ENCODE results near the gene TLE3.
A peak's percentile ranks its signal among the peaks of the same experiment; 100 is the strongest.
"Not testable (repeated sequence)": the region's sequence is repeated elsewhere in the genome, so short reads cannot be mapped to it uniquely, and the experiment has no call there.

Gene TLE3

GRCh38 chr15:70116317-70116716 is 18.6 kb upstream of the TLE3 start:
- DNase-seq (ENCODE audit: insufficient read length, low spot score) (no peak), FAIRE-seq (no peak)
- no peak for TF ChIP-seq POLR2A (IDR thresholded peaks at IDR 0.05; ENCODE audit: low read depth, low read length)

- FAIRE-seq = no peak
- no peak for DNase-seq (ENCODE audit: insufficient read length, low spot score)
- TF ChIP-seq POLR2A (IDR thresholded peaks at IDR 0.05; ENCODE audit: low read depth, low read length) = no peak
These were observed 16.5 kb upstream of the TLE3 start for GRCh38 chr15:70114221-70114620.

- no peak for FAIRE-seq
- no peak for TF ChIP-seq POLR2A (IDR thresholded peaks at IDR 0.05; ENCODE audit: low read depth, low read length)
- no peak for DNase-seq (ENCODE audit: insufficient read length, low spot score)
These were observed 15.6 kb upstream of the TLE3 start for GRCh38 chr15:70113304-70113700.

DNA sequence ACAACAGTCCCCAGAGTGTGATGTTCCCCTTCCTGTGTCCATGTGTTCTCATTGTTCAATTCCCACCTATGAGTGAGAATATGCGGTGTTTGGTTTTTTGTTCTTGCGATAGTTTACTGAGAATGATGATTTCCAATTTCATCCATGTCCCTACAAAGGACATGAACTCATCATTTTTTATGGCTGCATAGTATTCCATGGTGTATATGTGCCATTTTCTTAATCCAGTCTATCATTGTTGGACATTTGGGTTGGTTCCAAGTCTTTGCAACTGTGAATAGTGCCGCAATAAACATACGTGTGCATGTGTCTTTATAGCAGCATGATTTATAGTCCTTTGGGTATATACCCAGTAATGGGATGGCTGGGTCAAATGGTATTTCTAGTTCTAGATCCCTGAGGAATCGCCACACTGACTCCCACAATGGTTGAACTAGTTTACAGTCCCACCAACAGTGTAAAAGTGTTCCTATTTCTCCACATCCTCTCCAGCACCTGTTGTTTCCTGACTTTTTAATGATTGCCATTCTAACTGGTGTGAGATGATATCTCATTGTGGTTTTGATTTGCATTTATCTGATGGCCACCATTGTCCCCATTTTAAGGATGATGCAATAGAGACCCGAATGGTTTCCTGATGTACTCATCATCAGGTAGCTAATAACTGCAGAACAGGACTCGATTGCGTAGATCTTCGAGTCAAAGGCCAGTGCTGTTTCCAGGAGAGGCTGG is 15.0 kb upstream of the TLE3 start:
- not testable (repeated sequence) for DNase-seq (ENCODE audit: insufficient read length, low spot score); FAIRE-seq

- TF ChIP-seq POLR2A (IDR thresholded peaks at IDR 0.05; ENCODE audit: low read depth, low read length) = no peak
- FAIRE-seq (no peak), DNase-seq (ENCODE audit: insufficient read length, low spot score) (no peak)
These were observed 14.3 kb upstream of the TLE3 start for GRCh38 chr15:70112074-70112395.

DNA sequence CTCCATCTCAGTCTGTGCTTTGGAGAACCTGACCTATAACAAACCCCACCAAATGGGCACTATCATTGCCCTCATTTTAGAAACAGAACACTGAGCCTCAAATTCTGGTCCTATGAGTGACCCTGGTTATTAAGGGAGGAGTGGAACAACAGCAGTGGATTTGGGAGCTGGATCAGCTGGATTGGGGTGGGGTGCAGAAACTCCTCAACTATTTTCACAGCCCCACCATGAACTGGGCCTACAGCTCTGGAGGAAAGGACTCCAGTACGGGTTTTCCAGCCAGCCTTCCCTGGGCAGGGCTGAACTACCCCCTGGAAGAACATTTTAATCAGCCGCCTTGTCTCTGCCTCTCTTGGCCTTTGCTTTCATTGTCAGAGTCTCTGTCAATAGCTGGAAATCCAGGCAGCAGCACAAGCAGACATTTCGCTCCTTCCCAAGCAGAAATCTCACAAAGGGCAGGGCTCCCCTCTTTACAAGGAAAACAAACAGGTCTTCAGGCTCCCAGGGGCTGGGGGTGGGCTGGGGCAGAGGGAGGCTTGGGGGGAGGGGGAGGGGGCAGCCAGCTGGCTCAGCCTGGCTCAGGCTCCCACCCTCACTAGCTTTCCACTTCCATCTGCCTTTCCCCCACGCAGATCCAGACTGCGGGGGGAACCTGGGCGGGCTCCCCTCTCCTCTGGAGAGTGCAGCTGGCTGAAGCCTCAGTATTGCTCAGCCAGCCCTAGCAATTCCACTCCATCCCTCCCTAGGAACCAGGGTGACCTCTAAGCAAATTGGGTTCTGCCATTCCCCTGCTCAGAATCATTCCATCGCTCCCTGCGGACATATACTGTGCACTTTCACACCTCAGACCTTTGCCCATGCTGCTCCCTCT is 13.7 kb upstream of the TLE3 start:
- FAIRE-seq = no peak

GRCh38 chr15:70109978-70110377 is 12.3 kb upstream of the TLE3 start:
- TF ChIP-seq POLR2A (IDR thresholded peaks at IDR 0.05; ENCODE audit: low read depth, low read length) = no peak
- DNase-seq (ENCODE audit: insufficient read length, low spot score) = no peak
- FAIRE-seq = no peak

More for the DNA sequence above, 13.7 kb upstream of the TLE3 start:
- DNase-seq (ENCODE audit: insufficient read length, low spot score) = no peak
- TF ChIP-seq POLR2A (IDR thresholded peaks at IDR 0.05; ENCODE audit: low read depth, low read length) = no peak

- TF ChIP-seq POLR2A (IDR thresholded peaks at IDR 0.05; ENCODE audit: low read depth, low read length) = no peak
- no peak for FAIRE-seq
- DNase-seq (ENCODE audit: insufficient read length, low spot score) = no peak
These were observed 11.8 kb upstream of the TLE3 start for GRCh38 chr15:70109531-70109930.

- DNase-seq (ENCODE audit: insufficient read length, low spot score) = no peak
These were observed 6.3 kb upstream of the TLE3 start for GRCh38 chr15:70103880-70104626.

DNA sequence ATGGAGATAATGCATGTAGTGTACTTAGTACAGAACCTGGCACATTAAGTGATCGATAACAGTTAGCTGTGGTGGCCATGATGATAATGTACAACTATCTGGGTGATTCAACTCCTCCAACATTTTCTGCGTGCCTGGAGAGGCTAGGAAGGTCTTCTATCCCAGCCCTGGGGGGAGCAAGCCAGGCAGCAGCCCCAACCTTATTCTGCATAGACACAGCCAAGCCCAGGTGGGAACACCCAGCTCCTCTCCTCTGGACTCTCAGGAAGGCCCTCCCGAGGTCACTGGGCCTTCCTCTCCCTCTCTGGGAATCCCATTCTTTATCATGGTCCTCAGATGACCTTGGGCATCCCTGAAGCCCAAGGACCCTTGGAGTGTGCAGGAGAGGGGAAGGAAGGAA is 5.1 kb upstream of the TLE3 start:
- FAIRE-seq (no peak), DNase-seq (ENCODE audit: insufficient read length, low spot score) (no peak)
- TF ChIP-seq POLR2A (IDR thresholded peaks at IDR 0.05; ENCODE audit: low read depth, low read length) = no peak

More at GRCh38 chr15:70103880-70104626, 6.3 kb upstream of the TLE3 start:
- TF ChIP-seq POLR2A (IDR thresholded peaks at IDR 0.05; ENCODE audit: low read depth, low read length) = no peak
- FAIRE-seq = no peak

GRCh38 chr15:70101459-70102113 is 3.9 kb upstream of the TLE3 start:
- FAIRE-seq = no peak
- DNase-seq (ENCODE audit: insufficient read length, low spot score) = peak; percentile 52
- no peak for TF ChIP-seq POLR2A (IDR thresholded peaks at IDR 0.05; ENCODE audit: low read depth, low read length)

DNA sequence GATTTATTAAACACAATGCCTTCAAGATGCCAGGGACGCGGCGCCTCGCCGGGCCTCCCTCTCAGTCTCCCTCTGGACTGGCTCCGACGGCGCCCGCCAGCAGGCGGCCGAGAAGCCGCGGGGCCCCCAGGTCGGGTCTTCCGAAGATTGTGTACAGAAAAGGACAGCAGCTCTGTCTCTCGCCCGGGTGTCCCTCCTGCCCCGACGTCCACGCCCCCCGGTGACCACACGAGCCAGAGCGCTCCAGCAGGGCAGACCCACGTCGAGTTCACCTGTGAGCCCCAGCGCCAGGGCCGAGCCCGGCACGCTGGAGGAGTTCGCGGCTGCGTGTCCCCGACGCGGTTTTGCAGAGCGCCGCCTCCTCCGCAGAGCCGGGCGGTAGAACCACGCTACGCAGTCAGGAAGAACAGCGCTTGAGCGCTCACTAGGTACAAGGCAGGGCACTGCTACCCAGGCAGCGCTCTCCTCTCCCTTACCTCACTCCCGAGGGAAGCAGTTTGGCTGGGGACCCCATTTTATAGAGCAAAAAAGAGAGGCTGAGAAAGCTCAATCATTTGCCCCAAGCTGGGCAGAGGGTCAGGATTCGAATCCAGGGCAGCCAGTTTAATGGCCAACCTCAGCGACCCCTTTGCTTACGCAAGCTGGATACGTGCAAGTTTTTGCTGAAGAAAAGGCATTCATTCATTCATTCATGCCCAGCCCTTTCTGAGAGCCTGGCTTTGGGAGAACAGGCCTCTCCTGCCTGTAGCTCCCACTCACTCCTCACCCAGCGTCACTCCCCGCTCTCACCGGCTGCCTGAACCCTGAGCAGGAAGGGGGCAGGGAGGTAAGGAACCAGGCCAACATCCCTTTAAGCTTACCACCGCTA is 3.0 kb upstream of the TLE3 start:
- DNase-seq (ENCODE audit: insufficient read length, low spot score) (no peak), FAIRE-seq (no peak)
- TF ChIP-seq POLR2A (IDR thresholded peaks at IDR 0.05; ENCODE audit: low read depth, low read length) = no peak

DNA sequence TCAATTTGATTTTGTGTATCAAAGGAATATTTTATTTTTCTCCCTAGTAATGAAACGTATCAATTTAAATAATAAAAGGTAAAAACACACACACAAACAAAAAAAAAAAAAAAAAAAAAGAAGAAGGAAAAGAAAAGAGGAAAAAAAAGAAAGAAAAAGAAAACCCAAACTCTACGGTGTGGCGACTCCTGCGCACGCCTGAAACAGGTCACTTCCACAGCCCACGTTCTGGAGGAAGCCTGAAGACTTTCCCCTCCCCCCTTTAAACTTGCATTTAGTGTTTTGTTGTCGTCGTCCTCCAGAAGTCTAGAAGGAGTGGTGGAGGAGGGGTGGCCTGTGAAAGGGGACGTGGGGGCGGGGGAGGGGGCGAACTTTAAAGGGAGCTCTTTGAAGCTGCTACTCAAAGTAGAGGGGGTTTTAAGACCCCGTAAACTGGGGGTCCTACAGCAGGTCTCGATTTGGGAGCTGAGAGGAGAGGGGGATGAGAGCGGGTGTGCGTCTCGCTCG is 2.3 kb upstream of the TLE3 start:
- DNase-seq (ENCODE audit: insufficient read length, low spot score) (no peak), FAIRE-seq (no peak)
- TF ChIP-seq POLR2A (IDR thresholded peaks at IDR 0.05; ENCODE audit: low read depth, low read length) = no peak

Data from H54 (cell line).